WTC11 (cell line): ENCODE results near the gene RAP1GAP.

ENCODE experiments used
- JUN ChIP-seq: sonication (generic); formaldehyde crosslinking; IDR thresholded peaks from 2 replicates; pipeline ENCODE4 v1.8.0; 2023; ENCODE audit warnings: mild to moderate bottlenecking, missing genetic modification reagents
- ZNF121 ChIP-seq: sonication (generic); formaldehyde crosslinking; IDR thresholded peaks from 2 replicates; pipeline ENCODE4 v1.8.0; 2023; ENCODE audit warnings: missing genetic modification reagents
- TF ChIP-seq, protein P1 (sequence below): sonication (generic); formaldehyde crosslinking; conservative IDR thresholded peaks from 2 replicates; pipeline ENCODE4 v1.8.1; 2022; ENCODE audit warnings: mild to moderate bottlenecking, missing genetic modification reagents

DNA sequence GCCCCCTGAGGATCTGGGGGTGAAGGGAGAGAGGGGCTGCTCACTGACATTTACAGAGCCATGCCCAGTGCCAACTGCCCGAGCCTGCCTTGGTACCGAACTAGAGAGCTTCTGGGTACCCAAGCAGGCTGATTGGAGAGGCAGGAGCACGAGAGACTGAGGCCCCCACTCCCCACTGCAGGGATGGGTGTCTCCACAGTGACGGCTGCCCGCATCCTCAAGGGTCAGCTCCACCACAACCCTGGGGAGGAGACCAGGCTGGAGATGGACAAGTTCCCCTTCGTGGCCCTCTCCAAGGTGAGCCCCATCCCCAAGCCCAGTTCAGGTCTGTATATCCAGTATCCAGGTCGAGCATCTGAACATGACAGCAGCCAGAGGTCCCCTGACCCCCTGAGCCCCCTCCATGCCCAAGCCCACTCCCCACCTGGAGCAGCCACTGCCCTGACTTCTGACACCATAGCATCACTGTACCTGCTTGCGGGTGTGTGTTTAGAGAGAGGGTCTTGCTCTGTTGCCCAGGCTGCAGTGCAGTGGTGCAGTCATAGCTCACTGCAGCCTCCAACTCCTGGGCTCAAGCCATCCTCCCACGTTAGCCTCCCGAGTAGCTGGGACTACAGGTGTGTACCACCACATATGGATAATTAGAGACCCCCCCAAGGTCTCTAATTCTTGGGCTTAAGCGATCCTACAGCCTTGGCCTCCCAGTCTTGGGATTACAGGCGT is 108.1 kb downstream of the RAP1GAP start:
- TF ChIP-seq JUN (CRISPR knock-in tag) (no peak), ZNF121 (CRISPR knock-in tag) (peak; percentile 93)
- TF ChIP-seq, protein P1, sequence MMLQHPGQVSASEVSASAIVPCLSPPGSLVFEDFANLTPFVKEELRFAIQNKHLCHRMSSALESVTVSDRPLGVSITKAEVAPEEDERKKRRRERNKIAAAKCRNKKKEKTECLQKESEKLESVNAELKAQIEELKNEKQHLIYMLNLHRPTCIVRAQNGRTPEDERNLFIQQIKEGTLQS (CRISPR knock-in tag), result no peak
